ENCODE results near the gene MARCKSL1. TPM values are rescaled to one million over a fixed set of nuclear protein-coding genes. Genes with fewer than 3 reads are reported as not detected.
"Not testable (repeated sequence)": the region's sequence is repeated elsewhere in the genome, so short reads cannot be mapped to it uniquely, and the experiment has no call there.

MARCKSL1 gene
- total RNA-seq, 2 experiments from 2014 or later = 21.7 to 22.0 TPM

DNA sequence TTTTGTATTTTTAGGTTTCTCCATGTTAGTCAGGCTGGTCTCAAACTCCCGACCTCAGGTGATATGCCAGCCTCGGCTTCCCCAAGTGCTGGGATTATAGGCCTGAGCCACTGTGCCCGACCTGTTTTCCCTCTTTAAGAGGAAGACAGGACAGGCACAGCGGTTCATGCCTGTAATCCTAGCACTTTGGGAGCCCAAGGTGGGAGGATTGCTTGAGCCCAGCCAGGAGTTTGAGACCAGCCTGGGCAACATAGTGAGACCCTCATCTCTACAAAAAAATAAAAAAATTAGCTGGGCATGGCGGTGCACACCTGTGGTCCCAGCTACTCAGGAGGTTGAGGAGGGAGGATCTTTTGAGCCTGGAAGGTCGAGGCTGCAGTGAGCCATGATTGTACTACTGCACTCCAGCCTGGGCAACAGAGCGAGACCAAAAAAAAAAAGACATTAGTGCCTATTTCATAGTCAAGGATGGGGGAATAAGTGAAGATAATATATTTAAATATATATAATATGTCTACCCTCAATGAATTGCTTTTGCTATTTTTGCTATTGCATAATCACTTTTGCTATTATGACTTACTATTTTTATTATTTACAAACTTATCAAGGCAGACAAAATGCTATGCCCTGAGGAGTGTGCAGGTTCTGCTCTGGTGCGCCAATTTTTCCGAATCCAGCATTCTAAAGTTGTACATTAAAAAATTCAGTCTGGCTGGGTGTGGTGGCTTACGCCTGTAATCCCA, 17.7 kb downstream of the MARCKSL1 start:
- H3K4me3 Mint-ChIP-seq = no peak overlapping the region
- DNase-seq (no peak), ATAC-seq (ENCODE audit: low read depth) (no peak)
- H3K27ac Mint-ChIP-seq = no peak overlapping the region
- peaks cover 19% of the 10 kb centered on the region for H3K36me3 Mint-ChIP-seq
- no peaks in the 10 kb centered on the region for H3K9me3 Mint-ChIP-seq
- H3K27me3 Mint-ChIP-seq = no peaks in the 10 kb centered on the region
- POLR2A ChIA-PET = interaction anchor here (1.2 kb wide), 1 partner anchor 95 kb away, joined by 3 read pairs; no protein-coding TSS in a partner anchor
- peaks cover 29% of the 10 kb centered on the region for H3K4me1 Mint-ChIP-seq

DNA sequence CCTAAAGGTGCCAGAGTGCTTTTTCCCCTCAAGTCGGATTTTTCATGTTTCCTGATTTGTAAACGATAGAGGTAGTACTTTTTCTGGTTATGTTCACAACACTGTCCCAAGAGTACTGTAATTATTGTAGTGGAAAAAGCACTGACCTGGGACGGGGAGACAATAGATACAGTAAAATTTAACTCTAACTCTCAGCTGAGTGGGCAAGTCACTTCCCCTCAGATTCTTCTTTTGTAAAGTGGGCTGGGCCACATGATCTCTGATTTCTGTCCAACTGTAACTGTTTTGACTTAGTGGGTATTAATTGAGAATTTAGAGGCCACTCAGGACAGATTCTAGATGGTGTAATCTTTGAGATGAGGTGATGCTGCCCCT, 19.1 kb downstream of the MARCKSL1 start:
- Mint-ChIP-seq H3K4me3 (no peak overlapping the region), H3K4me1 (peaks cover 22% of the 10 kb centered on the region), H3K36me3 (peaks cover 15% of the 10 kb centered on the region), H3K9me3 (no peaks in the 10 kb centered on the region), H3K27ac (no peak overlapping the region), H3K27me3 (no peaks in the 10 kb centered on the region)
- POLR2A ChIA-PET = interaction anchor here (0.6 kb wide), 1 partner anchor 142 kb away, joined by 3 read pairs; no protein-coding TSS in a partner anchor
- no peak for DNase-seq
- ATAC-seq (ENCODE audit: low read depth) = no peak

DNA sequence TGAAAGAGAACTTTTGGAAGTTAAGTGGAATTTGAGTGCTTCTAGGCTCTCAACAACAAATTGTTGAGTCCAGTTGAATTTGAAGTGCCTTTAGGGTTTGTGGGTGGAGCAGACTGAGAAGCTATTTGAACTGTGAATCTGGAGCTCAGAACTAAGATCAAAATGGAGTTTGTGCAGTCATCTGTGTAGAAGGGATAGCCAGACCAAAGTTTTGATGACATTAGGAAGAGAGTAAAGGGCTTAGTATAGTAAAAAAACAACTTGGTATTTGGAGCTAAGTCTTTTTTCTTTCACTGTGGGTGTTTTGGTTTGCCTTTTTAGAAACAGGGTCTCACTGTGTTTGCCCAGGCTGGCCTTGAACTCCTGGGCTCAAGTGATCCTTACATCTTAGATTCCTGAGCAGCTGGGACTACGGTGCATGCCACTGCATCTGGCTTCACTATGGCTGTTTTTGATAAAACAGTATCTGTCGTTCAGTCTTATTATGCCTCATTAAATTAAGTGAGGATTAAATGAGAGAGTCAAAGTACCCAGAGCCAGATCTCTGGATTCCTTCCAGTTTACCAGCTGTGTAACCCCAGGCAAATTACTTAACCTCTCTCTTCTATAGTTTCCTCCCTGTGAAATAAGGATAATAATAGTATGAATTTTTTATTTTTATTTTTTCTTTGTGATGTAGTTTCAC, 24.2 kb downstream of the MARCKSL1 start:
- H3K4me3 Mint-ChIP-seq = no peak overlapping the region
- peaks cover 25% of the 10 kb centered on the region for H3K36me3 Mint-ChIP-seq
- peak overlapping the region; percentile 3 for H3K27ac Mint-ChIP-seq
- no peaks in the 10 kb centered on the region for H3K27me3 Mint-ChIP-seq
- ATAC-seq (ENCODE audit: low read depth) (peak; percentile 42), DNase-seq (no peak)
- peaks cover 34% of the 10 kb centered on the region for H3K4me1 Mint-ChIP-seq
- POLR2A ChIA-PET = interaction anchor here (1.0 to 1.3 kb wide), 2 partner anchors 20 to 25 kb away, joined by 3 to 6 read pairs; partner anchors contain the start of gene MARCKSL1
- H3K9me3 Mint-ChIP-seq = no peaks in the 10 kb centered on the region

DNA sequence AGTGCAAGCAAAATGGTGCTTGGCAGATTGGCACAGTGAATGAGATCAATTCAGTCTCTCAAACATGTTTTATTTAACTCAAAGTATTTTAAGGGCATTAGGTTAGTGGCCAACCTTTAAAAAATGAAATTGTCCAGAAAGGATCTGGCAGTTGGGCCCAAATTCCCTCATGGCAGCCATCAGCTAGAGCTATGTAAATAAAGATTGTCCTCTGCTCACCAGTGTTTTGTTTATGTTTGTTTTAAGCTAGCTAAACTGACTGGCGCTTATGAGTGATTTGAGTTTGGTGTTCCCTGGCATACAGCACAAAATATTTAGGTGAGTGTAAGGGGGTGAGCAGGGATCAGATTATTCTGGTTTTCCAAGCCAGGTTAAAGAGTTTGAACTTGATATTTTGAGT, 26.1 kb downstream of the MARCKSL1 start:
- Mint-ChIP-seq H3K27me3 (no peaks in the 10 kb centered on the region), H3K4me3 (no peak overlapping the region), H3K27ac (no peak overlapping the region), H3K36me3 (peaks cover 31% of the 10 kb centered on the region), H3K9me3 (no peaks in the 10 kb centered on the region), H3K4me1 (peaks cover 34% of the 10 kb centered on the region)
- DNase-seq (no peak), ATAC-seq (ENCODE audit: low read depth) (no peak)
- POLR2A ChIA-PET = no interaction called here

DNA sequence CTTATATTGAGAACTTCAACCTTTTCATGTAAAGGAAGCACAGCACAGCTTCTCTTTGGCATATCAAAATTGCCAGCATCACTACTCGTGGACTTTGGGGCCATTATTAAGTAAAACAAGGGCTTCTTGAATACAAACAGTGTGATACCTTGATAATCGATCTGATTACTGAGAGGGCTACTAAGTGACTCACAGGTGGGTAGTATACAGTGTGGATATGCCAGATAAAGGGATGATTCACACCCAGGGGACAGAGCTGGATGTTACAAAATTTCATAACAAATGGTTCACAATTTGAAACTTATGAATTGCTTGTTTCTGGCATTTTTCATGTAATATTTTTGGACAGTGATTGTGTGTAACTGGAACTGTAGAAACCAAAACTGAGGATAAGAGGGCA, 28.7 kb downstream of the MARCKSL1 start:
- POLR2A ChIA-PET = interaction anchor here (0.6 to 1.0 kb wide), 2 partner anchors 13 to 21 kb away, joined by 4 to 5 read pairs; no protein-coding TSS in a partner anchor
- Mint-ChIP-seq H3K36me3 (peaks cover 42% of the 10 kb centered on the region), H3K27me3 (no peaks in the 10 kb centered on the region), H3K4me1 (peaks cover 34% of the 10 kb centered on the region), H3K9me3 (peaks cover 3% of the 10 kb centered on the region), H3K4me3 (no peak overlapping the region), H3K27ac (peak overlapping the region; percentile 7)
- ATAC-seq (ENCODE audit: low read depth) (no peak), DNase-seq (no peak)

DNA sequence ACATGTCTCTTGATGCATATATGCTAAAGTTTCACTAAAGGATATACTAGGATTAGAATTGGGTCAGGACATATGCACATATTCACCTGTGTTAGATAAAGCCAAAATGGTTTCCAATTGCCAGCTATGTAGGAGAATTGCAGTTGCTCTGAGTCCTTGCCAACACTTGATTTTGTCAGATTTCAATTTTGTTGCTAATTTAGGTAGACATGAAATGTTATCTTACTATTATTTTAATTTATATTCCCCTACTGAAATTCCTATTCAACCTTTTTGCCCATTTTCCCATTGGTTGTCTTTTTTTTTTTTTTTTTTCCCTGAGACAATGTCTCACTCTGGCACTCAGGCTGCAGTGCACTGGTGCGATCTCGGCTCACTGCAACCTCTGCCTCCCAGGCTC, 30.7 kb downstream of the MARCKSL1 start:
- POLR2A ChIA-PET = no interaction called here
- Mint-ChIP-seq H3K4me3 (no peak overlapping the region), H3K27ac (no peak overlapping the region), H3K36me3 (peaks cover 49% of the 10 kb centered on the region), H3K4me1 (peaks cover 29% of the 10 kb centered on the region), H3K9me3 (peaks cover 3% of the 10 kb centered on the region), H3K27me3 (no peaks in the 10 kb centered on the region)
- DNase-seq (no peak), ATAC-seq (ENCODE audit: low read depth) (no peak)

DNA sequence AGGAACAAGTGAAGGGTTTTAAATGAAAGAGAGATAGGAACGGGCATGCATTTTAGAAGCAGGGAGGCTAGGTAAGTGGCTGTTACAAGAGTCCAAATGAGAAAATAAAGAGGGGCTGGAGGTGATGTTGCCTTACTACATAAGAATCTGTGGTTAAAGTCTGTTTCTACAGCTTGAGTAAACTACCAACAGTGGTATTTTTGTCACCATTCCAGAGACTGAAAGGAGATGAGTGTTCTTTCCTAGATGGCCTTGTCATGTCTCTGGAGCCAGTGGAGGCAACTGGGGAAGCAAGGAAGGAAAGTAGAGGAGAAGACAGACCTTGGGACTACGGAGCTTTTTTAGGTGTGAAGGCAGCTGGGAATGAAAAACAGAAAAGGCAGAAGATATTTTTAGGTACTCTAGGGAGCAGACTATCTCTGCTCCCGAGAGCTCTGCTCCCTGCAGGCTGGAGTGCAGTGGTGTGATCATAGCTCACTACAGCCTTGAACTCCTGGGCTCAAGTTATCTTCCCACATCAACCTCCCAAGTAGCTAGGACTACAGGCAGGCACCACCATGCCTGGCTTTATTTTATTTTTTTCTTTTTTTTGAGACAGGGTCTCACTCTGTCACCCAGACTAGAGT, 31.9 kb downstream of the MARCKSL1 start:
- H3K27ac Mint-ChIP-seq = peak overlapping the region; percentile 64

DNA sequence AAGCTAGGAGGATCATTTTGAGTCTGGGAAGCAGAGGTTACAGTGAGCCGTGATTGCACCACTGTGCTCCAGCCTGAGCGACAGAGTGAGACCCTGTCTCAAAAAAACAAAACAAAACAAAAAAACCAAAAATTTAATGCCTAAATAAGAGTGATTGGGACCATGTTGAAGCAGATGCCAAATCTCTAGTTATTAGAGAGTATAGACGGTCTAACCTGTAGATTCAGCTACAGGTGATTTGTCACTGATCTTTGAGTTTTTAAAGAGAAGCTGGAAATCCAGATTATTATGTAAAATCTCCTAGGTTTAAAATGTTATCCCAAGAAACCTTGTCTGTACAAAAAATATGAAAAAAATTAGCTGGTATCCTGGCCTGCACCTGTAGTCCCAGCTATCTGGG, 32.7 kb downstream of the MARCKSL1 start:
- DNase-seq = no peak
- Mint-ChIP-seq H3K4me3 (no peak overlapping the region), H3K27me3 (no peaks in the 10 kb centered on the region), H3K4me1 (peaks cover 21% of the 10 kb centered on the region), H3K9me3 (peaks cover 3% of the 10 kb centered on the region), H3K36me3 (peaks cover 44% of the 10 kb centered on the region), H3K27ac (no peak overlapping the region)
- POLR2A ChIA-PET = interaction anchor here (0.6 to 1.3 kb wide), 2 partner anchors 10 to 12 kb away, joined by 3 read pairs; no protein-coding TSS in a partner anchor
- ATAC-seq (ENCODE audit: low read depth) = no peak

More for the DNA sequence above, 31.9 kb downstream of the MARCKSL1 start:
- peaks cover 3% of the 10 kb centered on the region for H3K9me3 Mint-ChIP-seq
- peaks cover 23% of the 10 kb centered on the region for H3K4me1 Mint-ChIP-seq
- POLR2A ChIA-PET = interaction anchor here (0.5 to 1.3 kb wide), 2 partner anchors 13 to 77 kb away, joined by 3 read pairs; no protein-coding TSS in a partner anchor
- peaks cover 44% of the 10 kb centered on the region for H3K36me3 Mint-ChIP-seq
- no peak overlapping the region for H3K4me3 Mint-ChIP-seq
- no peaks in the 10 kb centered on the region for H3K27me3 Mint-ChIP-seq
- ATAC-seq (ENCODE audit: low read depth) (no peak), DNase-seq (no peak)

DNA sequence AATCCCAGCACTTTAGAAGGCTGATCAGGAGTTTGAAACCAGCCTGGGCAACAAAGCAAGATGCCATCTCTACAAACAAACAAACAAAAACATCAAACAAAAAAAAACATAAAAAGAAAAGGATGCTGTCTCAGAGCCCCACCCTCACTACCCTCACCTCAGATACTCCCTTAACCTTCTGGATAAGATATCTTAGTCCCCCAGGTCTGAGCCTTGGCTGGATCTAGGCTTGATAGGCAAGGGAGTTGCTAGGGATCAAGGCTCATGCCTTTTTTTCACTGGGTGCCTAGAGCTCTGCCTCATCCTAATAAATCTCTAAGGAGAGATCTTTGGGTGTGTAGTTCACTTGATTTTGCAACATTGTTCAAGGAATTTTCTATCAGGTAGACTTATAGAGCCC, 36.7 kb downstream of the MARCKSL1 start:
- H3K9me3 Mint-ChIP-seq = peaks cover 3% of the 10 kb centered on the region
- H3K36me3 Mint-ChIP-seq = peaks cover 37% of the 10 kb centered on the region
- DNase-seq = no peak
- H3K27ac Mint-ChIP-seq = no peak overlapping the region
- ATAC-seq (ENCODE audit: low read depth) = no peak
- H3K4me3 Mint-ChIP-seq = no peak overlapping the region
- no peaks in the 10 kb centered on the region for H3K27me3 Mint-ChIP-seq
- POLR2A ChIA-PET = no interaction called here
- peaks cover 22% of the 10 kb centered on the region for H3K4me1 Mint-ChIP-seq

DNA sequence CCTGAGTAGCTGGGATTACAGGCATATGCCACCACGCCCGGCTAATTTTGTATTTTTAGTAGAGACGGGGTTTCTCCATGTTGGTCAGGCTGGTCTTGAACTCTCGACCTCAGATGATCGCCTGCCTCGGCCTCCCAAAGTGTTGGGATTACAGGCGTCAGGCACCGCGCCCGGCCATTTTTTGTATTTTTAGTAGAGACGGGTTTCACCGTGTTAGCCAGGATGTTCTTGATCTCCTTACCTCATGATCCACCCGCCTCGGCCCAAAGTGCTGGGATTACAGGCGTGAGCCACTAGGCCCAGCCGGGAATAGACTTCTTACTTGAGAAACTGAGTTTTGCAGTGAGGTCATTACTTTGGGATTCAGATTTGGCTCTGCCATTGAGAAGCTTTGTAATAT, 37.8 kb downstream of the MARCKSL1 start:
- ATAC-seq (ENCODE audit: low read depth); H3K4me3 Mint-ChIP-seq; POLR2A ChIA-PET; DNase-seq; H3K9me3 Mint-ChIP-seq; H3K27me3 Mint-ChIP-seq; H3K27ac Mint-ChIP-seq: not testable (repeated sequence)
- Mint-ChIP-seq H3K36me3 (peaks cover 29% of the 10 kb centered on the region), H3K4me1 (peaks cover 20% of the 10 kb centered on the region)

DNA sequence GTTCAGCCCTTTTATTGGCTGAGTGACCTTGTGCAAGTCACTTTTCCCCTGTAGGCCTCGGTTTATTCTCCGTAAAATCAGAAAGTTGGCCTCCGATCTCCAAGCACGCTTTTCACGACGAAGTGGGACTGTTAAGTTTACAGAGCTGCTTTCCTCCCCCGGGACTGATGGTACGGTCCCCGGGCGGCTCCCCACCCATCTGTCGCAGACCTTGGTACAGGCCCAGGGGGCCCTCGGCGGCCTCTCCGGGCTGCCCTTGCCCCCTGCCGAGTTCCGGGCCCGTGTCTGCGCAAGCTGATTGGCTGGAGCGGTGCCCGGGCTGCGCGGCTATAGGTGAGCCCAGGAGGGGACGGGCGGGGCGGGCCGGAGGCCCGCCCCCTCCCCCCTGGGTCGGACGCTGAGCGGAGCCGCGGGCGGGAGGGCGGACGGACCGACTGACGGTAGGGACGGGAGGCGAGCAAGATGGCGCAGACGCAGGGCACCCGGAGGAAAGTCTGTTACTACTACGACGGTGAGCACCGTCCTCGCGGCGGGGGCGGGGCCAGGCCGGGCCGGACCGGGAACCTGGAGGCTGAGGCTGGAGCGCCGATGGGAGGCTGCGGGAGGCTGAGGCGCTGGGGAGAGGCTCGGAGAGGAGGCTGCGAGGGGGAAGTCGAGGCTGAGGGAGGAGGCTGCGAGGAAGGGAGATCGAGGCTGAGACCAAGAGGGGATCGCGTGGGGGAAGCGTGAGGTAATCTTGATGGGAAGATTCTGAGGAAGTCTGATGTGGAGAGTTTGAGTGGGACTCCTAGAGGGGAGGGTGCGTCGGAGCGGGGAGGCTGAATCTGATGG, 44.1 kb downstream of the MARCKSL1 start, which contains the start of gene HDAC1:
HDAC1 (plus strand) TSS at position 376 of the 831 bp plus-strand sequence; CDS start at position 463, 87 bp downstream.
- peak within 1 kb of the TSS; percentile 100 for H3K4me3 Mint-ChIP-seq
- peaks cover 22% of the 10 kb centered on the region for H3K36me3 Mint-ChIP-seq
- DNase-seq (peak; percentile 96), ATAC-seq (ENCODE audit: low read depth) (peak; percentile 99)
- no peaks in the 10 kb centered on the region for H3K9me3 Mint-ChIP-seq
- POLR2A ChIA-PET = interaction anchor here (0.5 to 4.0 kb wide), 26 partner anchors 11 to 835 kb away, joined by 3 to 60 read pairs (median 4); partner anchors contain the start of genes BSDC1, EIF3I, LCK and MARCKSL1
- peak within 1 kb of the TSS; percentile 87 for H3K27ac Mint-ChIP-seq
- H3K27me3 Mint-ChIP-seq = no peaks in the 10 kb centered on the region
- peaks cover 30% of the 10 kb centered on the region for H3K4me1 Mint-ChIP-seq

DNA sequence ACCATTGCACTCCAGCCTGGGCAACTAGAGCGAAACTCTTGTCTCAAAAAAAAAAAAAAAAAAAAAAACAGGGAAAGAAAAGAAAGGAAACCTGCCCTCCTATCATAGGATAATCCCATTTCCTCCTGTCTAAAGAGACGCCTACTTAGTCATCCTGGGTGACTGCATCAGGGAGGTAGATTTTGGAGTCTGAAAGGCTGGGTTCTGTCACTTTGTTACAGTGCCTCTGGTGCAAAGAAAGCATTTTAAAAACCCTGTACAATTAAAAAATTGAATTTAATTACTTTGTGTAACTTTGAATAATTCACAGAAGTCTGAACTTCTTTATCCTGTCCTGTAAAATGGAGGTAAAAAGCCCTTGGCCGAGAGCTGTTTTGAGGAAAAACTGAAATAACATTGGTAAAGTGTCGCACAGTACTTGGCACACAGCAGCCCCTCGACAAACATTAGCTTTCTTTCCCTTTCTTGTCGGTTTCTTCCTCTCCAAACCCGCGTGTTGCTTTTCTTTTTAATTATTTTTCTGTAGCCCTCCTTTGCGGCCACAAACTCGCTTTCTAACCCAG, 44.8 kb downstream of the MARCKSL1 start:
- H3K4me1 Mint-ChIP-seq = peaks cover 27% of the 10 kb centered on the region
- ATAC-seq (ENCODE audit: low read depth) = no peak
- H3K27me3 Mint-ChIP-seq = no peaks in the 10 kb centered on the region
- peak overlapping the region; percentile 100 for H3K4me3 Mint-ChIP-seq
- DNase-seq = no peak
- H3K9me3 Mint-ChIP-seq = no peaks in the 10 kb centered on the region
- peaks cover 23% of the 10 kb centered on the region for H3K36me3 Mint-ChIP-seq
- POLR2A ChIA-PET = interaction anchor here (0.5 to 4.0 kb wide), 25 partner anchors 10 to 836 kb away, joined by 3 to 60 read pairs (median 4); partner anchors contain the start of genes BSDC1, EIF3I, LCK and MARCKSL1
- H3K27ac Mint-ChIP-seq = peak overlapping the region; percentile 87

Data from activated naive CD8-positive, alpha-beta T cell treated with anti-CD3 and anti-CD28 coated beads, Interleukin-2, amount 10 ng/mL, durations not matched to agents 7 days and 5 days (primary cell).